GM18499 (cell line): ENCODE measurements around the gene RGP1.

ENCODE experiments used
- ATAC-seq: cut with Tn5 transposase; IDR thresholded peaks from one replicate; pipeline ENCODE4 v1.9.1; 2021; ENCODE audit warnings: moderate number of reproducible peaks; ENCODE audit not compliant: insufficient read depth, unreplicated experiment

RGP1 gene

DNA sequence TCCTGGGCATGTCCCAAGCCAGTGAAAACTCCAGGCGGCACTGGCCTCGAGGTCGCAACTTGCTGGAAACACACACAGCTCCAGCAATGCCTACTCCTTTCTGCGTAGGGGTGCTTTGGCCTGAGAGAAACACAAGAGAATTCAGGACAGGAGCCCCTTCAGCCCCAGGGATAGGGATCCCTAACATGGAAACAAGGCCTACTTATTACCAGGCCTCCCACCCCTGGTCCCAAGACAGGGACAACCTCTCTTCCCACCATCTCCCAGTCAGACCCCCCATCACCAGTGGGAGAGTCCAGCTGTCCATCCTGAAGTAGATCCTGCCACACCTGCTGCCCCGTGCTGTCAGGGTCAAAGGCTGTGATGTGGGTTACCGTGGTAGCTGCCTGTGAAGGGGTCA is 8.8 kb upstream of the RGP1 start:
- no peak for ATAC-seq

DNA sequence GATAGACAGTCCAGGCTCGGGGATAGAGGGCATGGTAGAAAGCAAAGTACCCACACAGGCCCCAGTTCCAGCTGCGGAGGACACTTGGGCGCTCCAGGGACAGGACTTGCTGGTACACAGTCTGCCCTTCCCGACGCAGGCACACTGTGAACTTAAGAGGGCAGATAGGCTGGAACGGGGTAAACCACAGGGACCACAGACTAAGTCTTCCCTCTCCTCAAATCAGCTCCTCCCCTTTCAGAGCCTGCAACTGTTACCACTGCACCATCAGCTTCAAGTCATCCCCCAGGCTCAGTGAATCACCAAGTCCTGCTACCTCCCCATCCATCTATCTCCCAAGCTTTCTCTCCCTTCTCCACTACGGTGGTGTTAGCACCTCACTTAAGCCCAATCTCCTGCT is 7.3 kb upstream of the RGP1 start:
- ATAC-seq: no peak

DNA sequence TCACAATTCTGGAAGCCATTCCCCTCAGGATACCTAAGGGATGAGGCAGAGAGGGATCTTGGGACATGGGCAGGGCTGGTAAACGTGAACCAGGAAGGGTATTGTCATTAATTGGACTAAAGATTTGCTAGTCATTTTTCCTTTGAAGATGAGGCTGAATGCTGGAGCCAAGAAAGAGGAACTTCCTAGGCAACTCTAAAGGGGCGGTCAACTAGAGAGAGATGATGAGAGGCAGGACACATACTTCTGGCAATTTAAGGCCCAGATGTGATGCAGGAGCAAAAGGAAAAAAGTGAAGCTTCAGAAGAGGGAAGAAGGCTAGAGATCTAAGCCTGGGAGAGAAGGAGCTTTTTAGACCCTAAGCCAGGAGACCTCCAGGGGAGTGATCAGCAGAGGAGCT is 5.6 kb upstream of the RGP1 start:
- no peak for ATAC-seq

DNA sequence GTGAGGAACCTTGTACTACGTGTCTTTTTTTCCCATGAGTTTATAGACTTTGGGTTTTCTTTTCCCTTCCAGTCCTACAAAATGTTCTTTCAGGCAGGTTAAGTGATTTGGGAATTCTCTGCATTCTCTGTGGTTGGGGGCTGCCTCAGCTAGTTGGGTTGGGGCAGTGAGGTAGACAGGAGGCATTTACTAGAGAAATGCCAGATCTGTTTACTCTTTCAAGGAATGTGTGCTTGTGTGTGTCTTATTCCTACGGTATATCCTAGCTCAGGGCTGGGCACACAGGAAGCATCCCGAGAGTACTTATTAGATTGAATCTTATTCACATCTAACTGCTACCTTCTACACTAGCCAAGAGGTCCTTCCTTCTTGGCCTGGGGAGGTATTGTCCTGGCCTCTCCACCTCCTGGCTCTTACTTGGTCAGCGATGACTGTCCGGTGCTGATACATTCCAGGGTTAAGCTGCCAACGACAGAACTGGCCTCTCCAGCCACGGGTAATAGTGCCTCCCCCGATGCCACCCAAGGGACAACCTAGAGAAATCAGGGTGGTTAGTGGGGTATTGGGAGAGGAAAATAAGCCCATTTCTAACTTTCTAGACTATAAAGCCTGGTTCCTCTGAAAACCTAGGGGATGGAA is 5.1 kb upstream of the RGP1 start:
- ATAC-seq: no peak

DNA sequence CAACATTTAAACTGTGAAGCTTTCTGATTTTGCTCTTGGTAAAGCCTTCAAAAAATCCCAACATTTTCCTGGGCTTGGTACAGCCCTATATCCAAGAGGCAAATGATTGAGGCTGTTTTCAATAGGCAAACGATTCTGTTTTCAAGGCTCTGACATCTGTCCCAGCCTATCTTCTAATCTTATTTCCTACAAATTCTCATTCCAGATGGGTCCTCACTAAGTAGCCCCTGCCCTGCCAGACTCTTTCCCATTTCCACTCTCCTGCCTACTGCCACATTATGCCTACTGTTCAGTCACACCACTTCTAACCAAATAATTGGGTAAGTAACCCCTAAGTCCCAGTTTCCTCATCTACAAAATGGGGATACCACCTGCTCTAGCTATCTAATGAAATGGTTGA is 3.5 kb upstream of the RGP1 start:
- no peak for ATAC-seq

DNA sequence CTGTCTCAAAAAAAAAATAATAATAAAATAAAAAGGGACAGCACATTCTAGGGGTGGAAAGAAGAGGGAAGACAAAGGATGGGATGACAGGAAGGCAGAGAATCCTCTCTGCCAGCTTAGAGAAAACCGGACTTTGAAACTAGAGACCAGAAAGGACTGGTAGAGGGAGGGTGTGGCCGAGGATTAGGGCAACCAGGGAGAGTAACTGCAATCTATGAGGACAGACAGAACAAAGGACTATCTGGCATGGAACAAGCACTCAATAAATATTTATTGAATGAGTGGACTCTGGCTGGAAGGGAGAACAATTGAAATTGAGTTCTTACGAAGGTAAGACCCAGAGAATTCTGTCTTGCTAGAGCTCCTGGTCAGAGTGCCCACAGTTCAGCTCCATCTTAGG is 2.5 kb upstream of the RGP1 start:
- no peak for ATAC-seq

DNA sequence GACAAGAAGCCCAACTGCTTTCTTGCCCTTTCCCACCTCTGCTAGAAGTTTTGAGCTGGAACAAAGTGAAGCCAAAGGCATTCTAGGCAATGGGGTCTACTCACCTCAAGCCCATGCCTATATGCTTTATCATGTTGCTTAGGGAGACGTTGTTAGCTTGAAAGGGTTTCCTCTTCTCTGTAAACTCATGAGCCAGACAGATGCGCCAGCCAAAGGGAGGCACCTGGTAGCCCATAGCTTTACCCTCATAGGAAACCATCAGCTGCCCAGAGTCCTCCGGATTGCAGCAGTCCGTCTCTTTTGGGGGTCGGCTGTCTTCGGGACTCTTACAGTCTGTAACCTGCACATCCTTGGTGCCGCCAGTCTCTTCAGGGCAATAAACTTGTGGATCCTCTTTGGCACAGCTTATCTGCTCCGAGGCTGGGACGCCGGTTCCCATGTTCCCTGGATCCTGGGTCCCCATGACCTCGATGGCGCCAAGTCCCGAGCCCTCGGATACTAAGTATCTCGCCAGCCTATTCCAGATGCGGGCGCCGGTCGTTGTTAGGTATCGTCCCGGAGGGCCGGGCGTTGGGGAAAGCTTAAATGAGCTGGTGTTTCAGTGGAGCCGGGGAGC is 737 bp upstream of the RGP1 start:
- ATAC-seq: no peak

DNA sequence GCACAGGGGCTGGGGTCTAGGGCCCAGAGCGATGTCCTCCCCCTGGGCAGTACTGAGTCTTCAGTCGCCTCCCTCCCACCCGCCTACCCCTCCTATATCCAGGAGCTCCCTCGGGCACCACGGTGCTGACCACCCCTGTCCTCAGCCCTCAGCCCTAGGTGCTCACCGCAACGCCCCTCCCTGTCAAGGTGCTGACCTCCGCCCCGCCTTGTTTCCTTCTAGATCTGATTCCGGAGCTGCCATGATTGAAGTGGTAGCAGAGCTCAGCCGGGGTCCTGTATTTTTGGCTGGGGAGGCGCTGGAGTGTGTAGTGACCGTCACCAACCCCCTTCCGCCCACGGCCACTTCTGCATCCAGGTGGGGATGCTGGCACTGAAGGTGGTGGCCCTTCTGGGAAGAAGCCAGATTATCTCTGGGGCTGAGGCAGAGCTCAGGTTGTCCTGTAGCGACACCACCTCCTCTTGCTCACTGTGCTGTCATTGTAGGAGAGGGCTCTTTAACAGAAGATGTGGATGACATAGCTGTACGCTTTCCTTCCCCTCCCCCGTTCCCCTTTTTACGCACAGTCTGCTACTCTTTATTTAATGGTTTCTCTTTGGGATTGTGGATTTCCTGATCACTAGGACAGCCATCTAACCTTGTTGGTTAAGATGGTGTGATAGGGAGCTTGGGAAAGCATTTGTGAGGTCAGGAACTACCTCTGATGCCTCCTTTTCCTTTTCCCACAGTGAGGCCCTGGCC is 598 bp downstream of the RGP1 start:
- no peak for ATAC-seq

DNA sequence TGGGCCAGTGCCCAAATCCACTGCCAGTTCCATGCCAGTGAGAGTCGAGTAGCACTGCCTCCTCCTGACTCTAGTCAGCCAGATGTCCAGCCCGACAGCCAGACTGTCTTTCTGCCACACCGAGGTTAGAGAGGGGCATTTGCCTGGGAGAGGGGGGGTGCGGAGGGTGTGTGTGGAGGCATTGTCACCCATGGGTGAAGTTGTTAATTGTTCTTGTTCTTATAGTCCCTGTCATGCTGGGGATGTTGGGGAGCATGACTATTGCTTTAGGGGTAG is 1.1 kb downstream of the RGP1 start:
- no peak for ATAC-seq

DNA sequence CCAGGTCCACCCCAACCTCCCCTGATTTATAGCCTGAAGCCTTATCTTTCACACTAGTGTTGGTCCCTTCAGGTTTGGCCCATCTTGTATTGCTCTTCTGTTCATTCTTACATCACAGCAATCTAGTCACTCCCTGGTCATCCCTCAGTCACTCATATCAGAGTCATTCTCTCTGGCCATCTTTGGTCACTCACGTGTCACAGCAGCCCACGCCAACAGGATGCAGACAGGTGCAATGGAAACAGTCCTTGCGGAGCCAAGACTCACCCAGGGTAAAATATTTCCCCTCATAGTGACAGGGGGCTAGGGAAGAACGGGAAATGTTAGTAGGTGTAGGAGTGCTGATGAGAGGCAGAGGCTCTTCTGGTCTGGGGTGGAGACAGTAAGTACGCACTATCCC is 4.4 kb downstream of the RGP1 start:
- ATAC-seq: no peak

DNA sequence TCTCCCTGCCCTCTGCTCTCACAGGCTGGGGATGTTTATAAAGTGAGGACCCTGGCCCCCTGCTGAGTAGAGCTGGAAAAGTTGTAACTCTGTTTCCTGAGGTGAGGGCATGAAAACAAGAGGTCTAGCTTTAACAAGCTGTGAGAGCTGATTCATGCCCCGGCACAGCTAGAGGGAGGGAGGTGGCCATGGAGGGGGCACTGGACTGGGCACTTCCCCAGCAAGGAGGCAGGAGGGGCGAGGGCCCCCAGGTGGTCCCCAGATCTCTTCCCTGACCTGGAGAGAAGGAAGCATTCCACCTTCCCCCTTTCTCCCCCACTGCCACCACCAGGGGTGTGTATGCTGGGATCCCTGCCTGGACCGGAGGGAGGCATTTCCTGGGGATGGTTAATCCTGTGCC is 5.2 kb downstream of the RGP1 start, which contains the start of gene MSMP:
Gene MSMP, minus strand, starts transcription at position 13 of the 400 bp plus-strand sequence. CDS start 147 bp downstream, outside the sequence.
- no peak for ATAC-seq

DNA sequence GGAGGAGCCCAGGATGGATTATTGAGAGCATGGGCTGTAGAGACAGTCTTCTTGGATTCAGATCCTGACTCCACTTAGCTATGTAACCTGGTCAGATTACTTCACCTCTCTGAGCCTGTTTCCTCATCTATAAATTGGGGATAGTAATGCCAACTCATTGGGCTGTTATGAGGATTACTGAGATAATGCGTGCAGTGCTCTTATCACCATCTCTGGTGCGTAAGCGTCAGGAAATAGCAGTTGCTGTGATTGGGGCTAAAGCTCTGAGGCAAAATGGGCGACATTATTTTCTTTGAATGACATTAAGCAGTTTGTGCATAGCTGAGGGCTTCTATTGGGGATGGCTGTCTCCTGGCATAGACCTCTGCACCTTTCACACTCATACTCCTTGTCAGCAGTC is 6.0 kb downstream of the RGP1 start:
- ATAC-seq: no peak

DNA sequence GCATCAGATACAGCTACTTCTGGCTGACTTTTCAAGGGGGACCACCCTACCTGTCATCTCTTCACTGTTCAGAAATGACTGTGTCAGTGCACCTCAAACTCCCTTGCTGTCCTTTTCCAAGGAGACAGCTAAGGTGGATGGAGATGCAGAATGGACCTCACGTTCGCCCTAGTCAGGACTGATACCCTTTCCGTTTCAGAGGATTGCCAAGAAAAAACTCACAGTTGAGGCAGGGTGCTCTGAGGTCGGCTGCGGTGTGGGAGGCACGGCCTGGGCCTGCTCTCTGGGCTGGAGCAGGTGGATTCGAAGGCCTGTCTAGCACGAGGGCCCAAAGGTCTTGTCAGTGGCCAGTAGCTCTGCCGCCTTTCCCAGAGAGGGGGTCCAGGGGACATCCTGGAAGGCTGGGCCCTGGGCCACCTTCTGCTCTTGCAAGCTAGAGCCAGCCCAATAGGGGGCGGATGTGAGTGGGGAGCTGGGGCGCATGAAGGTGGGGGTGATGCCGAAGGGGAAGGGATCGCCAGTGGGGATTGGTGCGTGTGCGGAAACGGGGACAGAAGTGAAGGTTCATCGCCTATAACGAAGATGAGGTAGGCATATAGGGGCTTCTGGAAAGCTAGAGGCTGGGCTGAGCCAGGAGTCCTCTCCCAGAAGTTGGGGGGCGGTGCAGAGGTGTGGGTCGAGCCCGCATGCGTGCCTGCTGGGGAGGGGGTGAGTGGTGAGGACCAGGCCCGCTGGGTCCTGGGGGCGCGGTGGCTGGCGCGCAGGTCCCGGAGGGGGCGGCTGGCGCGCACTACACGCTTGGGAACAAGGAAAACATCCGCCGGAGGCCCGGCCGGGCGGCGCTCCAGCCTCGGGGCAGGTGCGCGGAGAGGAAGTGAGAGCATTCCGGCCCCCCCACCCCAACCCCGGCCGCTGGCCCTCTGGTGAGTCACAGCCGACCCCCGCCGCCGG is 7.5 kb downstream of the RGP1 start:
- ATAC-seq: no peak

DNA sequence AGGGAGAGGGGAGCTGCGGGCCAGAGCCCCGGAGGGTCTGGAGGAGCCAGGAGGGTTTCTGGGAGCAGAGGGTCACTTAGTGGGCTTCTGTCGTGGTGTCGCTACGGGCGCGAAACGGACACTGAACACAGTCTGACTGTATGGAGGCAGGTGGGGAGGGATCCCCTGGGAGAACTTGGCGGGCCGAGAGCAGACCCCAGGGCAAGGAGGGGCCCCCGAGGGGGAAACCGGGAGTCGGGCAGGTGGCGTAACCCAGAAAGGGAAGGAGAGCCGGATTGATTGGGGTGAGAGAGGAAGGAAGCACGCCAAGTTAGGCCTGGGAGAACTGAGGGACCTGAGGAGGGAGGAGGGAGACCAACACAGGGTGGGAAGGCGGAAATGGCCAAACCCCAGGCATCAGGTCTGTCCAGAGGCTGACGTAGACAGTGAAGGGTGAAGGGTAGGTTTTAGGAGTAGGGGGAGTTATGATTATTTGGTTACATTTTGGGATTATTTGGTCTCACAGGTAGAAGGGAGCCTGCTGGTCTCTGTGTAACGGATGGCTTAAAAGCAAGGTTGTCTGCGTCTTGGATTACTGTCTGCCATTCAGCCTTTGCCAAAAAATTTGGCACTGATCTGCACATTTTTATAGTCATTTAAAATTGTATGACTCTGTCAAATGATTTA is 8.3 kb downstream of the RGP1 start:
- ATAC-seq: no peak

DNA sequence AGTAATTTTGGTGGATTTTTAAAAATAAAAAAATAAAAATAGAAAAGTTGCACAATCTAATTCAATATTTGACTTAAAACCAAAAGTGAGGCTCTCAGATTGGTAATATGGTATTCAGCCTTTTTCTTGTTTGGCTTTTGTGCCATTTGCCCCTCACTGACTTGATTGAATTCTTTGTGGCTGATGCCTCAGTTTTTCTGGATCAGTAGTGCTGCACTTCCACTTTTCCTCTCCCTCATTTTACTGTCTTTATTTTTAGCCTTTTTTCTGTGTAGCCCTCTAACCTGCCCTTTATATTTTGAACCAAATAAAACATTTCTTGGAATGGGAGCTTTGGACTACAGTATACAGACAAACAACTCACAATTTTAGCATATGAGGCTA is 8.8 kb downstream of the RGP1 start:
- ATAC-seq: no peak

DNA sequence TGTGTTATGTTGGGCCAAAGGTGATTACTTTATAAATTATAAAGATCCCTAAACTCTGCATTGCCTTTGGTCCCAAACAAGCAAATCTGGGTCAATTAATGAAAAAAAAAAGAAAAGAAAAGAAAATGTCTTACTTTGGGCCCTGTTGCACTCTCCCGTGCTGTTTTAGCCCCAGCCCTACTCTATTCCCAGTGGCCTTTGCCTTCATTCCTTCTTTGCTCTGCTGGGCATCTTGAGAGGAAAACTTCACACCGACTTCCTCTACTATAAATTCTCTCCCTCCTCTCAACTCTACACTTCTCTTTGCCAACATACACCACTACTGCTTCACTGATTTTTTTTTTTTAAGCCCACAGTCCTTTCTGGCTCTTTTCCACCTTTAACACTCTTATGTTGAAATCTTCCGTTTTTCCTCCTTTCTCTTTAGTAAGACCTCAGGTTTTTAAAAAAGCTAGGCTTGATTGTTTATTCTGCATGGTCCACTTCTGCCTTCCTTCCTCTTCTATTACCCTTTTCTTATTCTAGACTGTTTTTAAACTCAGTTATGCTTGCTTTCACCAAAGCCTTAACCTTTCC is 9.5 kb downstream of the RGP1 start:
- ATAC-seq: no peak

DNA sequence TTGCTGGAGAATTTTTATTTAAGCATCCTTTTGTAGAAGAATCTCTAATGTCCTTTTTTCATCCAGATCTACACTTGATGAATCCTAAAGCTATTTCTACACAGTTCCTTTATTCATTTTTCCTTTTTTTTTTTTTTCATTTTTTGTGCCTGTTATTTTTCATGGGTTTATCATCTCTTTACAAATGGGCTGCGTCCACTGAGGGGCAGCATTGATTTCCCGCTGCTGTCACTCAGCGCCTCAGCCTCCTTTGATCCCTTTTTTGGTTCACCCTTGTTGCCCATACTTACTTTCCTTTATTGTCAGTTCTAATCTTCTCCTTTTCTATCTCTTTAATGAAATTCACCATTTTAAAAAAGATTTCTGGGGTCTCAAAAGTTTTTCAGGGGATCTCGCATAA is 10.7 kb downstream of the RGP1 start:
- ATAC-seq: no peak

DNA sequence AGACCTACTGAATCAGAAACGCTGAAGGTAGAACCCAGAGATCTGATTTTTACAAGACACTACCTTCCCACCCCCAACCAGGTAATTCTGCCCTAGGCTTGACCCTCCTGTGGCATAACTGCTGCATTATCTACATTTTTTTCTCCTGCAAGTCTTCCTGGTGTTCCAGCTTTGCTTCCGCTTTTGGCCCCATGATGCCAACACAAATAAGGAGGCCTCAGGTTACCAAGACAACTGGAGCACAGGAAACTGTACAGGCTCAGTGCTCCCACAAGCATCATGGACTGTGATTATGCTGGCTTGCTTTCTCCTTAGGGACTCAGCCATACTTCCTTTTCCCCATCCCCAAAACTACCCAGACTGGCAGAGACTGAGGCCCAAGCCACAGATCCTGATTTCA is 11.6 kb downstream of the RGP1 start:
- ATAC-seq: no peak

DNA sequence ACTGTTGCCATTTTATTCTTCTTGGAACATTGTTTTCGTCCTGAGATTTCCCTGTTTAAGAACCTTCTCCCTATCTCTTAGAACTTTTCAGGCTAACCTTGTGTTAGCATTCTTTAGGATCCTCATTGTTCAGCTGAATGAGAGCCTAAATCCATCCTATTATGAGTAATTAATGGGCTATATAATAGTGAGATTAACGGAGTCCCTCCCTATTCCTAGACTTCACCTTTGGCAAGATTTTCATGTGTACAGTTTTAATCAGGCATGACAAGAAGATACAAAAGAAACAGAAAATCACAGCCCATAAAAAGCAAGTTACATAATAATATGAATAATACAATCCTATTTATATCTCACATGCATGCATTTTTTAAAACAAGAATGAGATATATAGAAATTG is 14.1 kb downstream of the RGP1 start:
- ATAC-seq: no peak

DNA sequence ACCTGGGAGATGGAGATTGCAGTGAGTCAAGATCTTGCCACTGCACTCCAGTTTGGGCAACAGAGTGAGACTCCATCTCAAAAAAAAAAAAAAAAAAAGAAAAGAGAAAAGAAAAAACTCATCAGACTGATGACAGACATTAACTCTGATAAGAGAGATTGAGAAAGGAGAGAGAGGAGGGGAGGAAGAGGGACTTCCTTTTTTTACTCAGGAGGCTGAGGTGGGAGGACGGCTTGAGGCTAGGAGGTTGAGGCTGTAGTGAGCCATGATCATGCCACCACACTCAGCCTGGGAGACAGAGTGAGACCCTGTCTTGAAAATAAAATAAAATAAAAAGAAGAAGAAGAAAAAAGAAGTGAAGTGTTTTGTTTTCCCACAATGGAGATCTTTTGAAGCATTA is 14.7 kb downstream of the RGP1 start:
- ATAC-seq: no peak
